HG03571 (cell line): Measurements from ENCODE around the gene MYL10.

Experiments used
- ATAC-seq: cut with Tn5 transposase; IDR thresholded peaks from one replicate; pipeline ENCODE4 v1.9.1; 2021; ENCODE audit not compliant: unreplicated experiment

Gene MYL10

DNA sequence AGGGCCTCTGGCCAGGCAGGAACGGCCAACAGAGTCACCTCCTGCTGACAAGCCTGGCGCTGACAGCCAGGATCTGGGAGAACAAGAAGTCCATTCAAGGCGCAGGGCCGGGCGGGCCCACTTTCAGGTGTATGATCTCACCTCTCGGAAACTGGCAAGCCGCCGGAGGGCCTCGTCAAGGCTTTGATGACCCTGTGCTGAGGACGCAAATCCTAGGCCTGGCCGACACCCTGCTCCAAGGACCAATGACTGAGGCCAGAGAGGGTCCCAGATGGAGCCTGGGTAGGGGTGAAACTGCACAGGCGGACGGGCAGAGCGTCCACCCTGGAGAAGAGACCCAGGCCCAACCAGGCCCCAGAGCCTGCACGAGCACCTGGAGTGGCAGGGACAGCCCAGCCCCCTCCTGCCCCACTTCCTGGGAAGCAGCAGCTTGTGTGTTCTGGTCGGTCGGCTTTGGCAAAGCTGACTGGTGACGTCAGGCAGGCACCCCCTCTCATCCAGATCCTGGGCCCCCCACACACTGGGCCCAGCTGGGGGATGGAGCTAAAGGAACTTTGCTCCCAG lies 30.6 kb downstream of the MYL10 start:
- no peak for ATAC-seq

DNA sequence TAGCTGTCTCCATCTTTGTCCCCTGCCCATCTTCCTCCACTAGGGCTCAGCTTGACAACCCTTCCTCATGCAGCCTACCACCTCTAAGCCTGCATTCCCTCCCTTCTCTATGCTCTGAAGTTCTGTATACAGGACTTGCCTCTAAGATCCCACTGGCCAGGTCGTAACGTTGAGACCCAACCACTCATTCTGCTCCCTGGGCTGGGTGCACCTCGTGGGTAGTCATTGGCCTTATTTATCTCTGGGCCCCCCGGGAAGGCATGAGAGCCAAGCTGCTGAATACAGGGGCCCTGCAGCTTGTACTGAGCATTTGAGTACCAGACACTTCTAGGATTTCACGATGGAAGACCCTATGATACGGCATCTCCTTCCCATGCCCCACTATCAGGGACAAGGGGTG lies 31.2 kb downstream of the MYL10 start:
- no peak for ATAC-seq

DNA sequence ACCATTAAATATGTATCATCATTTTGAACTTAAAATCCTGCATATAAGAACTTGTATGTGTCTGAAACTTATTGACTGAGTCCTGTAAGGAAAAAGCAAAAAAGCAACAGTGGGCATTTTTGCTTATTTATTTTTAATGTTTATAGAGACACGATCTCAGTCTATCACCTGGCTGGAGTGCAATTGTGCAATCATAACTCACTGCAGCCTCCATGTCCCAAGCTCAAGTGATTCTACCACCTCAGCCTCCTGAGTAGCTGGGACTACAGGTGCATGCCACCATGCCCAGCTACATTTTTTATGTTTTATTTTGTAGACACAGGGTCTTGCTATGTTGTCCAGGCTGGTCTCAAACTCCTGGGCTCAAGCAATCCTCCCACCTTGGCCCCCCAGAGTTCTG lies 32.2 kb downstream of the MYL10 start:
- ATAC-seq, result no peak

DNA sequence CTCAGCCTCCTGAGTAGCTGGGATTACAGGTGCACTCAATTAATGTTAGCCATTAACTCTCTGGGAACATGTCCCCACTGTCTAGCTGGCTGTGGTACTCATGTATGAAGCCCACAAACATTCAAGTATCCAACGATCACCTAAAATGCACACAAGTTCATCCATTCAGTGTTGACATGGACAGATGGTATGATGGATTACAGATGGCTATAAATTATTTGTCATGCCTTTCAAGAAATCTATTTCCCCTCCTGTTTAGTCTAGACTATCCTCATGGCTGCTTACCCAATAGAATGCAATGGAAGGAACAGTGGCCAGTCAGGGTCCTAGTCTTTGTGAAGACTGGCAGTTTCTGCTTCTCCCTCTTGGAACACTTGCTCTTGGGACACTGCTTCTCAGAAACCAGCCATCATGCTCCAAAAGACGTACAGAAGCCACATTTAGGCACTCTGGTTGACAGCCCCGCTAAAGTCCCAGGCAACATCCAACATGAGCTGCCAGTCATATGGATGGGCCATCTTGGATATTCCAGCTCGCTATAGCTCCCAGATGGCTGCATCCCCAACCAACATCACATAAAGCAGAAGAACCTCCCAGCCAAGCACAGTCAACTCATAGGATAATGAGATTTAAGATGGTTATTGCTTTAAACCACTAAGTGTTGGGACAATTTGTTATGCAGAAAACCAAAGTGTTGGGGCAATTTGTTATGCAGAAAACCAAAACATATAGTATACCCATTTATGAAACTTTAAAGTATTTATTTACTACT lies 33.1 kb downstream of the MYL10 start:
- no peak for ATAC-seq

DNA sequence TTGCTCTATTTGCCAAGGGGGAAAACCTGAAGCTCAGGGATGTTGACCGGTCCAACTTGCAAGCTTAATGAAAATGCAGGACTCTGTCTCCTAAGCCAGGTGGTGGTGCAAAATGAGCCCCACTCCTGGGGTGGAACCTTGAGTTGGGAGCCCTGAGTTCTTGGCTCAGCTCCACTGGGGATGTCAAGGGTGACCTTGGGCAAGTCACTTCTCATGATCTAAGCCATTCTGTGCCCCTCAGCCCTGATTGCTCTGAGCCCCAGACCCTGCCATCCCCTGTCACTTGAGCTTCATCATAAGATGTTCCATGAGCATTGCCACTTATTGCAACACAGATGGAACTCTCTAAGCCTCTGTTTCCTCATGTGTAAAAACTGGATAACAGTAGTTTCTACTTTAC lies 33.9 kb downstream of the MYL10 start:
- no peak for ATAC-seq

DNA sequence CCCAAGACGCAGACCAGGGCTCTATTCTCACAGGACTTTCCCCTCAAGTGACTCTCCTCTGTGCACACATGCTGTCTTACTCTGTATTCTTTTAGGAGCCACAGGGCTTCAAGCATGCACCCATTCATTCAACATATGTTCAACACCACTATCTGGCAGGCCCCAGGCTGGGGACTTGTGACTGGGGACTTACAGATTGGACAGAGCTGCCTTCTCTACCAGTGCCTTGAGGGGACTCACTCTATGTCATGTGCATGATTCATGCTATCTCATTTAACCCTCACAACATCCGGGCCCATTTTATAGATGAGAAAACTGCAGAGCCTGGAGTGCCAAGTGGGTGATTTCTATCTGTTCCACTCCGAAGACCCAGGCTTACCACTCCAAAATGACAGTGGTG lies 34.3 kb downstream of the MYL10 start:
- no peak for ATAC-seq

DNA sequence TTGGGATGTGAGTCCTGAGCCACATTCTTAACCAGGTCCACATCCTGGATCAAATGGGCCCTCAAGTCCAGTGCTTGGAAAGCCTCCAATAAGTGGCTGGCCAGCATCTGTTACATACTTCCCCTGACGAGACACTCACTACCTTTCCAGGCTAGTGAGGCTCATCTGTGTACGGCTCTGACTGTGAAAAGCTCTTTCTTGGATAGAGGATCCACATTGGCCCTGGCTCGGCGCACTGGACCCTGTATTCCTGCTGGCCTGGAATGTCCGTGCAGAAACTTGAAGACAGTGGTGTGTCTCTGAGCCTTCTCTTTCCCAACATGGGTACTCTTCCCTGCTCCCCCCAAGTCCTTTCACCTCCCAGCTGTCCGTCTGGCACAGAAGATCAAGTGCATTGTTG lies 35.5 kb downstream of the MYL10 start:
- no peak for ATAC-seq

DNA sequence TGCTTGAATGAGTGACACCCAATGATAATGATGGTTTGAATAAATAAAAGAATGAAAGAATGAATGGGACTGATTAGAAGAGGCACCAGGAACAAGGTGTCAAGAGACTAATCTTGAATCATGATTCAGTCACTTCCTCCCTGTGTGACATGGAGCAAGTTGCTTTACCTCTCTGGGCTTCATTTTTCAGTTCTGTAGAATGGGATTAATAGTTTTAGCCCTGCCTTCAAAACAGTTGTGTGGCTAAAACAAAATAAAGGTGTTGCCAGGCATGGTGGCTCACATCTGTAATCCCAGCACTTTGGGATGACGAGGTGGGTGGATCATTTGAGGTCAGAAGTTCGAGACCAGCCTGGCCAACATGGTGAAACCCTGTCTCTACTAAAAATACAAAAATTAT lies 37.6 kb downstream of the MYL10 start:
- no peak for ATAC-seq

DNA sequence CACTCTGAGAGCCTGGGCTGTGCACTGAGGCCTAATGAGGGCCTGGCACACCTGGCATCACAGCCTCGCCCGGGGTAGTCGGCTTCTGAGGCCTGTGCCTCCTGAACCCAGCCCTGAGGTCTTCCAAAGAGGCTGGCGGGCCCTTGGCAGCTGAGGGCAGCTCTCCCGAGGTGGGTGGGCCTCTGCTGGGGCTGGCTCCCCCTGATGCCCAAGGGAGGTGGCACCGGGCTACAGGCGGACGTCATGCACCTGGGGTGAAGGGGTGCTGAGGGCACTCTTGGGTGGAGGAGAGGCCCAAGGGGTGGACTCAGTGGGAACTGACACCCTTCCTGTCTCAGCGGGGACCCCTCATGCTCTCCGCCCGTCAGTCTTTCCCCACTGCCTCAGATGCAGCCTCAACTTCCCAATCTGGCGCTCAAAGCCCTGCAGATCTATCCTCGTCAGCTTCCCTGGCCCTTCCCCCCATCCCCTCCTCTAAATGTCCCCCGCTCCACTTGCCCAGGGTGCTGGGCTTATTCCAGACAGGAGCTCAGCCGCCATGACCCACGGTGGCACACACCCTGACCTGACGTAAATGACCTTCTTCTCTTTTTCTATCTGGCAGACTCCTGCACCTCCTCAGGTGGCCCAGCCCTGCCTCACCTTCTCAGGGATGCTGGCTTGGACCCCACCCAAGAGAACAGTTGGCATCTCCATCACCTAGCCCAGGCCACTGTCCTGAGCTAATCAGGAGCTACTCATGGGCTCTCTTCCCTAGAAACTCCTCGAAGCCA lies 38.2 kb downstream of the MYL10 start:
- ATAC-seq, result no peak

DNA sequence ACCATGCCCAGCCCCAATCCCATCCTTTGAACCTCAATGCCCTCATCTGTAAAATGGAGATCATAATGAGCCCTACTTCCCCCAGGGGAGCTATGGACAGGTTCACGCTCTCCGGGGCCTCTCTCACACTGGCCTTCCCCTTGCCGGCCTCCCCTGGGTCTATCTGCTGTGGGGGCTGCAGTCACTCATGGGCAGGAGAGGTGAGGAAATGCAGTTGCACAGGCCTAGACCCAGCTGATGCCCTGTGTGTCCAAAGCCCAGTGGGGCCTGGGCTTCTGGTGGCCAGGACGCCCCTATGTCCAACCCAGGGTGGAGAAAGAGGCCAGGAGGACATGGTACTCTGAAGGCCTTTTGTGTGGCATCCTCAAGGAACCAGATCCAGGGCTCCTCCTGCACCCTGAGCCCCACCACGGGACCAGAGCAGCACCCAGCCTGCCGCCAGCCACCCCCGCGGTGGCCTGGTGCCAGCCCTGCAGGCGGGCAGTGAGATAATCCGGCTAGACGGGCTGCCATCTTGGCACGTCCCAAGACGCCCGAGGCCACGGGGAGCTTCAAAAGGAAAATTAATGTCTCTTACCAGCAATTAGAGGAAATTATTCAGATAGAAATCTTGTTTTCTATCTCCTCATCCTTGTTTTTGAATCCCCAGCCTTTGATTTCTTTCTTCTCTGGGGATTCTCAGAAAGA lies 39.0 kb downstream of the MYL10 start:
- ATAC-seq, result no peak

DNA sequence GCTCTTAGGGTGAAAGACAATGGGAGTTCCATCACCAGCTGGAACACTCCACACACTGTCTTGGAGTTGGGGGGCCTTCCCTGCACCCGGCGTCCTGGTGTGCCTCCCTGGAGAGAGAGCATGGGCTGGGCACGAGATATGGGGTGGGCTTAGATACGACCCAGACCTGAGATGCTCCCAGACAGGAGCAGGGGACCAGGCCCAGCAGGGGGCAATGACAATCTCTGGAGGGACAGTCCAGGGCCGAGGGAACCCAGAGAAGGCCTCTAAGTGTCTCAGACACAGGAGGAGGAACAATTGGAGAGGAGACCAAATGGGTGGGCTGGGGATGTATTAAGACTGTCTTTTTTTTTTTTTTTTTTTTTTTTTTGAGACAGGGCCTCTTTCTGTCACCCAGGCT lies 40.0 kb downstream of the MYL10 start:
- ATAC-seq, result no peak

DNA sequence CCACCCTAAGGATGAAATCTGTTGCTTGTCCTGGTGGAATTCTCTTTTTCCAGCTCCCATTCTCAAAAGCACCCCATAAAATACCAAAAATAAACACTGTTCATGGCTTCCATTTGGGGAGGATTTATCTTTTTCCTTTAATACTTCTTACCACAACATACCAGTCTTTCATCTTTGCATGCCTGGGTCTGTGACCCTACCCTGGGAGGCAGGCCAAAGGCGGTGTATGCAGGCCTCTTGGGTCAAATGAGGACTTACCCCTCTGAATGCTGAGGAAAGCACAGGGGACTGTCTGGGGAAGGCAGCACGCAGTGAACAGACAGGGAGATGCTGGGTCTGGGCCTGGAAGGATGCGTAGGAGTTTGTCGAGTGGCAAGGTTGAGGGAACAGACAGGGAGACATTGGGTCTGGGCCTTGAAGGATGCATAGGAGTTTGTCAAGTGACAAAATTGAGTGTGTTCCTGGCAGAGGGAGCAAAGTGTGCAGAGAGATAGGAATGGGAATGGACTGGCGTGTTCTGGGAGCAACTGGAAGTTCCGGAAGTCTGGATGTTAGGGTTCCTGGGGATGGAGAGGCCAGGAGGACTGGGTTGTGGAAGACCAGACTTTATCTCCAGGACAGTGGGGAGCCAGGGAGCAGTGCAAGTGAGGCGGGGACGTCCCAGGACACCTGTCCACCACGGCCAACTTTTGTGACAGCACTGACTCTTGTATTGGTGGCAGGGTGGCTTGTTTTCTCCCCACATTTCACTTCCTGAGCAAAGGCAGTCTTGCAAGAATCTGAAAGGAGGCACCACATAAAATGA lies 40.8 kb downstream of the MYL10 start:
- no peak for ATAC-seq

DNA sequence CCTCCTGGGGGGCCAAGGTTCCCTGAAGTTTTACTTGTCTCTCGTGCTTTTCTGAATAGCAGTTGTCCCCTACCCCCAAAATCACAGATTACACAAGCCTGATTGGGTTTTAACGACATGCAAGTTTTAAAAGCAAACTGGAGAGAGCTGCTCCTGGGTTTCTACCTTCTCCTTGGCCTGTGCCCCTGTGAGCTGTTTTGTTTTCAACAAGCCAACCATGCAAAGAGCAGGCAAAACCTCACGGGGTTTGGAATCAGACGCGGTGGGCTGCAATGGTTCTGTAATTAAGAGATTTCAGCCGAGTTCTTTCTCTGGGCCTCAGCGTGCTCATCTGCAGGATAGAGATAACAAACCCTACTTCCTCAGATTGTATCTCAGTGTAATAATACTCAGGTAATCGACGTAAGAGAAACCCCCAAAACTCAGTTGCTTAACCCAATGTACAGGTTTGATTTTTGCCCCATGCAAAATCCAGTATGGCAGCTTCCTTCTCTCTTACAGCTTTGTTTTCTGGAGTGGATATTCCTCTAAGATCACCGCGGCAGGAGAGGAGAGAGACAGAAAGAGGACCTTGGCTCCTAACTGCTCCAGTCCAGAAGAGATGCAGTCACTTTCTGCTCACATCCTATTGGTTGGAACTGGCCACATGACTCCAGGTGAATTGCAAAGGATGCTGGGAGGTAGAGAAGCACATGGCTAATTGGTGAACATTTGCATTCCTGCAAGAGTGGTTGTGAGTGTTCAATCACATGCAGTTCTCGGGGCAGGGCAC lies 42.0 kb downstream of the MYL10 start:
- ATAC-seq, result no peak

DNA sequence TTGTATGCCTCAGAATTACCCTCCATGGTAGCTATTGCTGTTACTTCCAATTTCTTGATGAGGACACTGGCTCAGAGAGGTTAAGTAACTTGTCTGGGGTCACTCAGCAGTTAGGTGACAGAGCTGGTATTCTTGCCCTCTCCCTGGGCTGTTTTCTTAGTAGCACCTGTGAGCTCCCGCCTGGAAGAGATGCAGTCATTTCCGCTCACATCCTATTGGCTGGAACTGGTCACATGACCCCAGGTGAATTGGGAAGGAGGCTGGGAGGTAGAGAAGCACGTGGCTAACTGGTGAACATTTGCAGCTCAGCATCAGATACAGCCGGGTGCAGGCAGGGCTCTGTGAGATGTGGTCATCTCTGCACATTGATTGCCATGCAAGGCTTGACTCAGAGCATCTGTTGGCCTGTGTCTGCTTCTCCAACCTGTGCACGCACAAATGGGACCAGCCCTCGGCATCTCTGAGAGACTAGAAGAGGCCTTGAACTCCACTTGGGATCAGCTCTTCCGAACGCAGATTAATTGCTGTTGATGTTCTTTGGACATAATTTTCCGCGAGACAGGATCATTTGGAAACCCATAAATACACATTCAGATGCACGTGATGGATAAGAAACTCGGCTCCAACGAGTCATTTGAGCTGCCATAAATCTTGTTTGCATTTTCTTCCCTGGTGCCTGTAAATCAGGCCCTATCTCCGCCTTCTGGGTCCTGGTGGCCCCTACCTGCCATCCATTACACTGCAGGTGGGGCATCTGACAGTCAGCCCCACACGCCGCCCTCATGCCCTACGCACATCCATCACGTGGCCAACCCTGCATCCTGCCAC lies 42.8 kb downstream of the MYL10 start:
- no peak for ATAC-seq

DNA sequence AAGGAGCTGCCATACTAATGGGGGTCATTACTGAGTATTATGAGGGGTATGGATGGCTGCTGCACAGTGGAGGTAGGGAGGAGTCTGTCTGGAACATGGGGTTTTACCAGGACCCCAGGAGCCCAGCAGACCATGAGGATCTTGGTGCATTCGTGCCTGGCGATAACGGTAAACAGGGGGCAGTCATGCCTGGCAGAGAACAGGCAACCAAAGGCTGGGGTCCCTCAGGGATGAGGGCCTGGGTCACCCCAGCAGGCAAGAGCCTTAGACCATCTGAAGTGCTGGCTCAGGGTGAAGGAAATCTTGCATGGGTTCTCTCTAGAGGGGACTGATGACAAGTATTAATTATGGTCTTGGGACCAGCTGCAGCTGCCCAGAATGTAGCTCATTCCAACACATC lies 46.1 kb downstream of the MYL10 start:
- no peak for ATAC-seq

DNA sequence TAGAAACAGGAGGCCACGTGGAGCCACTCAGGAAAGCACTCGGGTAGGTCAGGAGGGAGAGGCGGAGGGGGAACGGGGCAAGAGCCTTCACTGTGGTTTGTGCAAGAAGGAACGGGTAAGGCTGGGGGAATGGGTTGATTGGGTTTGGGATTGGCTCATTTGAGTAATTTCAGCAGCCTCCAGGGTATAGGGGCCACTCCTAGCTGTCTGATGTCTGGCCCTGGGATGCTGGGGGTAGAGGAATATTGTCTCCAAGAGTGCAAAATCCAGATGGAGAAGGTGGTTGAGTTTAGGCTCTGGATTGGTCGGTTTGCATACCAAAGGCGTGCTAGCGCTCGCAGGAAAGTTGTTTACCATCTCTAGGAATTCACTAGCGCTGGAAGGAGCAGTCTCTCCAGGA lies 47.2 kb downstream of the MYL10 start:
- no peak for ATAC-seq

DNA sequence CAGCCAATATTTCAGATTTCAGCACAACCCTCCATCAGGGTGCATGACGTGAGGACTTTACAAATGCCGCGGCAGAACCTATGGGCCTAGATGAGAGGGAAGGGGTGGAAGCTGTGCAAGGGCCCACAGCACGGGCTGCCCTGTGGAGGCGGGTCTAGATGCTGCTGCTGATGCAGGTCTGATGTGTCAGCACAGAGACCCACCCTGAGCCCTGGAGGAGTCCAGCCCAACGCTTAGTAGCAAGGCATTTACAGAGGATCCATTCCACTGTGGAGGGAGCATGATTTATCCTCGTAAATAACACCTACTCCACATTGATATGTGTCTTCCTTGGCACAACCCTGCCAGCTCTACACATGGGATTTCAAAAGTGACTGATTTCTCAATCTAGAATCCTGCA lies 48.5 kb downstream of the MYL10 start:
- ATAC-seq, result no peak

DNA sequence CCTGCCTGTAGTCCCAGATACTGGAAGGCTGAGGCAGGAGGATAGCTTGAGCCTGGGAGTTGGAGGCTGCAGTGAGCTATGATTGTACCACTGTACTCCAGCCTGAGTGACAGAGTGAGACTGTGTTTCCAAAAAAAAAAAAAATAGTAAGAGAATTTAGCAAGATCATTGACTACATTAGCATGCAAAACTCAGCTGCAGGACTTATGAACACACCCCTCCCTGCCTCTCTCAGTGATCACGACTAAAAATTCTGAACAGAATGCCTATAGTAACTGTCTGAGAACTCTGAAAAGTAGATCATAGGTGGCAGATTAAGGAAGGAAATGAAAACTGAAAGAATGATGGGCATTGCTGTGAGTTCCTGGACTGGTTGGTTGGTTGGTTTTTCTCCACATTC lies 50.5 kb downstream of the MYL10 start:
- no peak for ATAC-seq

DNA sequence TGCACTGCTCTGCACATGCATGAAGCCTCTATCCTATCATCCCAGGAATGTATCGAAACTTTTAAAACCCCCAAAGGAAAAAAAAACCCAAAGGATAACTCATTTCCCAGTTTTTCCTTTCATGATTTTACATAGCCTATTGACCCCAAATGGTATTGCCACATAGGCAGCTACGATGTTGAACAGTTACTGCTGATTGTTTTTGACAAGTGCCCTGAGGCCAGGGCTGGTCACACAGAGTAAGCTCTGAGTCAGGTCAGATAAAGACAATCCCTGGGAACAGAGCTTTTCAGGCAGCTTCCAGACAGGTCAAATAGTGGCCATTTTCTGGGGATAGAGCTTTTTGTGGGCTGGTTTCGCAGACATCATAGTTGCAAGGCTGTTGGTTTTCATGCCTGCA lies 52.1 kb downstream of the MYL10 start:
- ATAC-seq, result no peak
